Right lobe of liver (tissue), 6 donors: Measurements from ENCODE around the gene HEMK1. TPM values are rescaled to one million over a fixed set of nuclear protein-coding genes. Genes with fewer than 3 reads are reported as not detected.
A peak's percentile ranks its signal among the peaks of the same experiment; 100 is the strongest.

ENCODE experiments used
- ATAC-seq, 4 donors: fragments of 200-7000 bp; cut with Tn5 transposase; one replicate each; pipeline ENCODE4 v1.9.1; 2020; ENCODE audit warnings: mild to moderate bottlenecking in 4 of 4, moderate library complexity in 4 of 4
- DNase-seq, 3 donors: peaks; one replicate each; pipeline ENCODE4 v3.0.0-alpha.2; 2020
- H3K27ac ChIP-seq, 3 donors: fragments of 200-600 bp; one replicate each; pipeline ENCODE4 v1.8.0; 2022
- H3K27me3 ChIP-seq, 2 donors: fragments of 200-600 bp; one replicate each; pipeline ENCODE4 v1.8.0; 2022
- H3K36me3 ChIP-seq, 4 donors: fragments of 200-600 bp; sonication (generic) in 1 of 4; one replicate each; pipeline versions ENCODE4 v1.5.1 to v1.8.0; 2017 to 2022; ENCODE audit warnings: control low read depth in 1 of 4
- H3K4me1 ChIP-seq, 4 donors: fragments of 200-600 bp; sonication (generic) in 1 of 4; one replicate each; pipeline versions ENCODE4 v1.5.1 to v1.8.0; 2017 to 2022; ENCODE audit warnings: control low read depth in 1 of 4
- H3K4me3 ChIP-seq, 3 donors: fragments of 200-600 bp; one replicate each; pipeline ENCODE4 v1.8.0; 2022
- H3K9me3 ChIP-seq, 4 donors: fragments of 200-600 bp; sonication (generic) in 1 of 4; one replicate each; pipeline versions ENCODE4 v1.5.1 to v1.8.0; 2017 to 2022; ENCODE audit warnings: control low read depth in 1 of 4
- POLR2A ChIP-seq: fragments of 450-650 bp; IDR thresholded peaks from one replicate; pipeline ENCODE4 v1.6.1; 2017; ENCODE audit warnings: antibody characterized with exemption, mild to moderate bottlenecking
- WGBS: methylation state at CpG from one replicate; pipeline ENCODE4 v1.1.6; 2018; ENCODE audit warnings: low coverage, low lambda C conversion rate; ENCODE audit not compliant: insufficient coverage; ENCODE audit errors: missing lambda C conversion rate; 5-methylcytosine and 5-hydroxymethylcytosine counted together
- intact Hi-C, 2 donors: fragments of 100-400 bp; cut with DNase I; formaldehyde crosslinking; loops; one replicate each; pipeline versions ENCODE4 v1.11.2 to v1.14.1; 2022
- total RNA-seq, 6 experiments: library from RNA; depleted of rRNA in 2 of 6; stranded (reverse); fragments of >200 nt in 2 of 6; fragmentation: NEBNext Ultra II Directional in 3 of 6; extraction: Animal tissue kit (Norgen Biotek cat#: 25700) in 3 of 6; gene quantifications; one replicate each; pipeline versions ENCODE4 v1.1.0 to v1.2.4, GENCODE V29; 2016 to 2023
- TF ChIP-seq, protein P1 (sequence below), 4 donors: fragments of 200-600 bp in 3 of 4; fragments of 450-650 bp in 1 of 4; IDR thresholded peaks; one replicate each; pipeline versions ENCODE4 v1.5.1 to v1.8.0; 2016 to 2022; ENCODE audit warnings: antibody characterized with exemption in 4 of 4, mild to moderate bottlenecking in 2 of 4
- donor health status: DM: no; HTN: yes; CAD: no.
- donor health status: DM: no; HTN: no; CAD: no.
- donor health status: DM: no; HTN: no; CAD: no.
- donor health status: DM: no; HTN: yes; CAD: no.
- donor health status: DM: no; HTN: yes; CAD: no.

HEMK1 gene
- total RNA-seq, 6 experiments from 2014 or later: 10.5 to 19.4 (median 14.0) TPM

DNA sequence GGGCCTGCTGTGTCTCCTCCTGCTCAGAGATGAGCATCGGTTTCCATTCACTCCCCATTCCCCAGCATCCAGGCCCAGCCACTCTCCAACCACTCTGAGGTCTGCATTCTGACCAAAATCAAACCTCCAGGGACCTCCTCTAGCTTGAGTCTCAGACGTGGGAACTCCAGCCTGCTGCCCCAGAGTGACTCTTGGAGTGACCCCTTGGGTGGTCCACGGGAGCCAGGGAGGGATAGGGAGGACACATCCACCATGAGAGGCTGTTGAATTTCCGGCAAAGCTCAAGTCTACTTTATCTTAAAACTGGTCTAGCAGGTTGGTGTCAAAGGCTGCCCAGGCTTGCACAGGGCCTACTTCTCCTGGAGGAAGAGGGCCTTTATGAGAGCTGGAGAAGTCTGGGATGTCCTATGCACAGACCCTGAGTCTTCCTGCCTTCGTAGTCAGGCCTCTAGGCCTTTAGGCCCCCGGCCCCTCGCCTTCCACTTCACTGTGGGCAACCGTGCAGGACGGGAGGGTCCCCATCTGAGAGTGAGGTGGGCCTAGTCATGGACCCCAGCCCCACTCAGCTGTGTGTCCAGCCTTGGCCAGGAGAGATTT is 33.4 kb downstream of the HEMK1 start:
- H3K4me3 ChIP-seq: no peak overlapping the region
- H3K9me3 ChIP-seq: no peaks in the 10 kb centered on the region
- intact Hi-C loops: no loop called here
- H3K36me3 ChIP-seq: peaks cover 0 to 15% (median 6%) of the 10 kb centered on the region in 4 donors
- DNase-seq (no peak), ATAC-seq (no peak)
- TF ChIP-seq, protein P1, sequence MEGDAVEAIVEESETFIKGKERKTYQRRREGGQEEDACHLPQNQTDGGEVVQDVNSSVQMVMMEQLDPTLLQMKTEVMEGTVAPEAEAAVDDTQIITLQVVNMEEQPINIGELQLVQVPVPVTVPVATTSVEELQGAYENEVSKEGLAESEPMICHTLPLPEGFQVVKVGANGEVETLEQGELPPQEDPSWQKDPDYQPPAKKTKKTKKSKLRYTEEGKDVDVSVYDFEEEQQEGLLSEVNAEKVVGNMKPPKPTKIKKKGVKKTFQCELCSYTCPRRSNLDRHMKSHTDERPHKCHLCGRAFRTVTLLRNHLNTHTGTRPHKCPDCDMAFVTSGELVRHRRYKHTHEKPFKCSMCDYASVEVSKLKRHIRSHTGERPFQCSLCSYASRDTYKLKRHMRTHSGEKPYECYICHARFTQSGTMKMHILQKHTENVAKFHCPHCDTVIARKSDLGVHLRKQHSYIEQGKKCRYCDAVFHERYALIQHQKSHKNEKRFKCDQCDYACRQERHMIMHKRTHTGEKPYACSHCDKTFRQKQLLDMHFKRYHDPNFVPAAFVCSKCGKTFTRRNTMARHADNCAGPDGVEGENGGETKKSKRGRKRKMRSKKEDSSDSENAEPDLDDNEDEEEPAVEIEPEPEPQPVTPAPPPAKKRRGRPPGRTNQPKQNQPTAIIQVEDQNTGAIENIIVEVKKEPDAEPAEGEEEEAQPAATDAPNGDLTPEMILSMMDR (IDR thresholded peaks at IDR 0.05): no peak
- no peak for TF ChIP-seq POLR2A
- peak overlapping the region; percentile 69 to 97 (median 84) for H3K27ac ChIP-seq
- no CpG with 5 or more reads among the region's 9 CpGs for WGBS
- peaks cover 3 to 78% (median 47%) of the 10 kb centered on the region in 4 donors for H3K4me1 ChIP-seq
- H3K27me3 ChIP-seq: no peaks in the 10 kb centered on the region

DNA sequence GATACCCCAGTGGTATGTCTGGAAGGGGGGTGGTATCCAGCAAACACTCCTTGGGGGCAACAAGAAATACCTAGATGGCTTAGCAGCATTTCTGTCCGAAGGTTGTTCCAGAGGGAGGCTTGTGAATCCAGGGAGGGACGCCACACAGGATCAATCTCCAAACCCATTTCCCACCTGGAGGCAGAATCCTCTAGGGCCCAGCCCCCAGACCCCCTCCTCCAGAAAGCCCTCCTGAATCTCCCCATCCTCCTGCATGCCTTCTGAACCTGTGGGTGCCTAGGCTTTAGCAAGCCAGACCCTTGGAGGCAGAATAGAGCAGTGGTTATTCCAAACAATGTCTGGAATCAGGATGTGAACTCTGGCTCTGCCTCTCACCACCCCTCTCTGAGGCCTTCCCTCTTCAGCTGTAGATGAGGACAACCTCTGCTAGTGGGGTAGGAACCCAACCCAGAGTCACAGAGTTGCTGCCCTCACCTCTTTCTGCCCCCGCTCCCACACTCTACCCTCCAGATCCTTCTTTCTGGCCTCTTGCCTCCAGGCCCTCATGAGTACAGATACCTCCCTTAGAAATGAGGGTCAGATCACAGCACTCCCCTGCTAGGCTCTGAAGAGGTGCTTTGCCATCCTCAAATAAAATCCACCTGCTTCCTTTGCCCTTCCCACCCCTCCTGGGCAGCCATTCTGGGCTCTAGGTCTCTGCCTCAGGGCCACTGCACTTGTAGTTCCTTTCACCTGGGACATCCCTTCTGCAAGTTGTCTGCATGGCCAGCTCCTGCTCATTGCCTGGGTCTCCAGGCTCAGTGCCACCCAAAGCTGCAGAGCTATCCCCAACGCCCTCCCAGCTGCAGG is 34.2 kb downstream of the HEMK1 start:
- intact Hi-C loops: no loop called here
- H3K36me3 ChIP-seq: peaks cover 0 to 20% (median 6%) of the 10 kb centered on the region in 4 donors
- ATAC-seq (no peak), DNase-seq (no peak)
- 50% methylated on average over 2 of the region's 4 CpGs for WGBS
- no peaks in the 10 kb centered on the region for H3K27me3 ChIP-seq
- peak overlapping the region in 2 of 3 donors; percentile 84 to 97 for H3K27ac ChIP-seq
- peaks cover 3 to 84% (median 50%) of the 10 kb centered on the region in 4 donors for H3K4me1 ChIP-seq
- TF ChIP-seq, protein P1 (IDR thresholded peaks at IDR 0.05): no peak
- H3K4me3 ChIP-seq: no peak overlapping the region
- H3K9me3 ChIP-seq: no peaks in the 10 kb centered on the region

DNA sequence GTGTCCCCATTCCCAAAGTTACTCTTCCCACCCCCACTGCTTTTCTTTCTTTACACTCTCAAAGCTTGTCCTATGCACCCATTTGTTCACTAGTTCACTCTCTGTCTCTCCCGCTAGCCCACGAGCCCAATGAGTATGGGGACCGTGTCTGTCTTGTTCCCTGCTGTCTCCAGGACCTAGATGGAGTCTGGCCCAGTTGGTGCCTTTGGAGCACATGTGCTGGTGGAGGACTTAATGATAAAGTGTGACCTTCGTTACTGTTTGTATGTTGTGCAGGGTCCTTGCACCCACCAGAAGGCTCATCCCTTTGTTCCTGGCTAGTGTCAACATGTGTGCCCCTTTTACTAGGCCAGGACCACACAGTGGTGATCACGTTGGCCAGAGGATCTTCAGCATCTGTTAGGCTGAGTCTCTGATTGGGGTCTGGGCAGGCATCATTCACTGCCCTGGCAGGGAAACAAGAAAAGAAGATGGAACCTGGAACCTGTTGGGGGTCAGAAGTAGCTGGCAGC is 34.8 kb downstream of the HEMK1 start:
- 82% methylated on average over 4 of the region's 5 CpGs for WGBS
- TF ChIP-seq, protein P1 (IDR thresholded peaks at IDR 0.05): no peak
- no peak for TF ChIP-seq POLR2A
- H3K4me1 ChIP-seq: peaks cover 3 to 85% (median 49%) of the 10 kb centered on the region in 4 donors
- no peak overlapping the region for H3K4me3 ChIP-seq
- H3K9me3 ChIP-seq: no peaks in the 10 kb centered on the region
- peaks cover 0 to 20% (median 6%) of the 10 kb centered on the region in 4 donors for H3K36me3 ChIP-seq
- H3K27me3 ChIP-seq: no peaks in the 10 kb centered on the region
- no peak for DNase-seq
- H3K27ac ChIP-seq: peak overlapping the region; percentile 77 to 97 (median 84)
- intact Hi-C loops: no loop called here
- ATAC-seq: no peak

DNA sequence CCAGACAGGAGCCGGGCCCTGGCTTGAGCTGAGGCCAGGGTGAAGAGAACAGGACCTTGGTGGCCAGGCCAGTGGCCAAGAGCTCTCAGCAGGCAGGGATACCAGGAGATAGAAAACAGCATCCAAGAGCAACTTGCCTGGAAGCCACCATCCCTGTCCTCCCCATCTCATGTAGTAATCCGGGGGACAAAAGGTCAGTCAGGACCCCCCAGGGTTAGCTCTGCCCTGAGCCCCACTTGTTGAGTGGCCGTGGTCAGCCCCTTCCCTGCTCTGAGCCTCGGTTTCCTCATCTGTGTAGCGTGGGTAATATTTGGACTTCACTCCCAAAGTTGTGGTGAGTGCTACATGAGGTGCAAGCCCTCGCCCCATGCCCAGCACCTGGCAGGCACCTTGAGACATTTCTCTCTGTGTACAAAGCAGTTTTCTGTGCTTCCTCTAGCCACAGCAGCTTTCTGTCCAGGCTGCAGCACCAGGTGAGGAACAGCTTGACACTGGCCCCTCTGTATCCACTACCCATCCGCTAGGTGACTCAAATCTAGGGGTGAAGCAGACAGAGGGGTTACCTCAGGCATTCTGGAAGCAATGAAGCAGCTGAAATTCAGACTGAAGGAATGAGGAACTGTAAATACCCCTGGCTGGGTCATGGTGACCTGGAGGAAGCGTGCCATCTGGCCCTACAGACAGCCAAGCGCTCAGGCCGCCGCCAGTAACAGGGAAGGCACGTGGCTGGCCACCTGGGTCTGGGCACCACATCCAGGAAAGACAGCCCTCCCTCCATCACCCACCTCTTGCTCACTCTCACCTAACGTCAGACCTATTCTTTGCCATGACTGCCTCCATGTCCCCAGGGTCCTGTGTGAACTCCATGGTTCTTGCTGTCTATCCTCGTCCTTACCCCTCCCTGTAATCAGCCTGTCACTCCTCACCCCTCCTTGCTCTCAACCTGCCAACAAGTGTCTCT is 35.6 kb downstream of the HEMK1 start:
- ATAC-seq: peak; percentile 20 to 54 (median 44)
- Histone ChIP-seq H3K27me3 (no peaks in the 10 kb centered on the region), H3K27ac (peak overlapping the region; percentile 77 to 97 (median 84)), H3K9me3 (no peaks in the 10 kb centered on the region), H3K36me3 (peaks cover 0 to 20% (median 6%) of the 10 kb centered on the region in 4 donors), H3K4me3 (no peak overlapping the region), H3K4me1 (peaks cover 3 to 85% (median 46%) of the 10 kb centered on the region in 4 donors)
- peak; percentile 89 to 93 (median 93) for DNase-seq
- 20% methylated on average over 7 of the region's 14 CpGs for WGBS
- intact Hi-C loops: no loop called here
- no peak for TF ChIP-seq POLR2A
- TF ChIP-seq, protein P1 (IDR thresholded peaks at IDR 0.05): peak in 1 of 4 donors; percentile 4
